HL-60 (cell line): ENCODE results near the gene SPA17.

Experiments
- DNase-seq, 2 experiments: peaks; one replicate each; pipeline ENCODE4 v3.0.0-alpha.2; 2010 to 2020; ENCODE audit warnings: low read depth in 1 of 2, low spot score in 1 of 2
- H3K27ac ChIP-seq: fragments of 250-450 bp; sonication (Bioruptor Pico); replicated peaks from 2 replicates; pipeline ENCODE4 v1.5.1; 2020; ENCODE audit warnings: mild to moderate bottlenecking, moderate library complexity
- H3K27me3 ChIP-seq: fragments of 250-450 bp; sonication (Bioruptor Pico); 2 replicates; pipeline ENCODE4 v1.5.1; 2021; ENCODE audit warnings: mild to moderate bottlenecking, moderate library complexity; ENCODE audit not compliant: insufficient read depth, poor library complexity, severe bottlenecking
- H3K4me3 ChIP-seq: replicated peaks from 2 replicates; pipeline ENCODE4 v1.5.1; 2011; ENCODE audit warnings: mild to moderate bottlenecking, control low read depth, low read length; ENCODE audit not compliant: insufficient read depth
- GABPA ChIP-seq: IDR thresholded peaks from 2 replicates; pipeline ENCODE4 v1.6.1; 2012; ENCODE audit warnings: low read depth
- POLR2AphosphoS5 ChIP-seq: IDR thresholded peaks from 2 replicates; pipeline ENCODE4 v1.6.1; 2012; ENCODE audit warnings: low read depth
- SPI1 ChIP-seq: IDR thresholded peaks from 2 replicates; pipeline ENCODE4 v1.6.1; 2012; ENCODE audit warnings: low read depth, mild to moderate bottlenecking, borderline replicate concordance
- TF ChIP-seq, protein P1 (sequence below): IDR thresholded peaks from one replicate; pipeline ENCODE4 v1.5.1; 2011; ENCODE audit warnings: low read length, control low read depth, inconsistent platforms; ENCODE audit not compliant: insufficient read depth
- TF ChIP-seq, protein P2 (sequence below): IDR thresholded peaks from 2 replicates; pipeline ENCODE4 v1.6.1; 2012; ENCODE audit warnings: low read depth; ENCODE audit not compliant: insufficient replicate concordance

Gene SPA17

DNA sequence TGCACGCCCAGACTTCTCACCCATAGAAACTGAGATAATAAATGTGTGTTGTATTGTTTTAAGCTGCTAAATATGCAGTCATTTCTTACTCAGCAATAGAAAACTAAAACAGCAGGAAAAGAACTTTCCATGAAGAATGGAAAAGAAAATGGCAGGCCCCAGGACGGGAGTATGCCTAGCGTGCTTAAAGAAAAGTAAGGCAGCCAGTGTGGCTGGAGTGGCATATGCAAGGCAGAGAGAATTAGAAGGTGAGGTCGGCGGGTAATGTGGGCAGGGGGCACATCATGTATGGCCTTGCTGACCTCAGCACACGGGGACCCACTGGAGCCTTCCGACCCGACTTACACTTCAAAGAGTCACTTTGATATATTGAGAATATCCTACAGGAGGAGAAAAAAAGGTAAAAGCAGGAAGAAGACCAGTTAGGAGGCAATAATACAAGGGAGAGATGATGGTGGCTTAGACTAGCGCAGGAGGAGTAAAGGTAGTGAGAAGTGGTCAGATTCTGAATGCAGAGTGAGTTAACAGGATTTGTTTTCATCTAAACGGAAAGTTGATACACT, 30.6 kb upstream of the SPA17 start:
- Histone ChIP-seq H3K4me3 (no peak overlapping the region), H3K27me3 (no peaks in the 10 kb centered on the region), H3K27ac (no peak overlapping the region)
- no peak for DNase-seq
- no peak for TF ChIP-seq GABPA
- TF ChIP-seq POLR2AphosphoS5: no peak
- TF ChIP-seq, protein P1, sequence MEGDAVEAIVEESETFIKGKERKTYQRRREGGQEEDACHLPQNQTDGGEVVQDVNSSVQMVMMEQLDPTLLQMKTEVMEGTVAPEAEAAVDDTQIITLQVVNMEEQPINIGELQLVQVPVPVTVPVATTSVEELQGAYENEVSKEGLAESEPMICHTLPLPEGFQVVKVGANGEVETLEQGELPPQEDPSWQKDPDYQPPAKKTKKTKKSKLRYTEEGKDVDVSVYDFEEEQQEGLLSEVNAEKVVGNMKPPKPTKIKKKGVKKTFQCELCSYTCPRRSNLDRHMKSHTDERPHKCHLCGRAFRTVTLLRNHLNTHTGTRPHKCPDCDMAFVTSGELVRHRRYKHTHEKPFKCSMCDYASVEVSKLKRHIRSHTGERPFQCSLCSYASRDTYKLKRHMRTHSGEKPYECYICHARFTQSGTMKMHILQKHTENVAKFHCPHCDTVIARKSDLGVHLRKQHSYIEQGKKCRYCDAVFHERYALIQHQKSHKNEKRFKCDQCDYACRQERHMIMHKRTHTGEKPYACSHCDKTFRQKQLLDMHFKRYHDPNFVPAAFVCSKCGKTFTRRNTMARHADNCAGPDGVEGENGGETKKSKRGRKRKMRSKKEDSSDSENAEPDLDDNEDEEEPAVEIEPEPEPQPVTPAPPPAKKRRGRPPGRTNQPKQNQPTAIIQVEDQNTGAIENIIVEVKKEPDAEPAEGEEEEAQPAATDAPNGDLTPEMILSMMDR: no peak
- TF ChIP-seq, protein P2, sequence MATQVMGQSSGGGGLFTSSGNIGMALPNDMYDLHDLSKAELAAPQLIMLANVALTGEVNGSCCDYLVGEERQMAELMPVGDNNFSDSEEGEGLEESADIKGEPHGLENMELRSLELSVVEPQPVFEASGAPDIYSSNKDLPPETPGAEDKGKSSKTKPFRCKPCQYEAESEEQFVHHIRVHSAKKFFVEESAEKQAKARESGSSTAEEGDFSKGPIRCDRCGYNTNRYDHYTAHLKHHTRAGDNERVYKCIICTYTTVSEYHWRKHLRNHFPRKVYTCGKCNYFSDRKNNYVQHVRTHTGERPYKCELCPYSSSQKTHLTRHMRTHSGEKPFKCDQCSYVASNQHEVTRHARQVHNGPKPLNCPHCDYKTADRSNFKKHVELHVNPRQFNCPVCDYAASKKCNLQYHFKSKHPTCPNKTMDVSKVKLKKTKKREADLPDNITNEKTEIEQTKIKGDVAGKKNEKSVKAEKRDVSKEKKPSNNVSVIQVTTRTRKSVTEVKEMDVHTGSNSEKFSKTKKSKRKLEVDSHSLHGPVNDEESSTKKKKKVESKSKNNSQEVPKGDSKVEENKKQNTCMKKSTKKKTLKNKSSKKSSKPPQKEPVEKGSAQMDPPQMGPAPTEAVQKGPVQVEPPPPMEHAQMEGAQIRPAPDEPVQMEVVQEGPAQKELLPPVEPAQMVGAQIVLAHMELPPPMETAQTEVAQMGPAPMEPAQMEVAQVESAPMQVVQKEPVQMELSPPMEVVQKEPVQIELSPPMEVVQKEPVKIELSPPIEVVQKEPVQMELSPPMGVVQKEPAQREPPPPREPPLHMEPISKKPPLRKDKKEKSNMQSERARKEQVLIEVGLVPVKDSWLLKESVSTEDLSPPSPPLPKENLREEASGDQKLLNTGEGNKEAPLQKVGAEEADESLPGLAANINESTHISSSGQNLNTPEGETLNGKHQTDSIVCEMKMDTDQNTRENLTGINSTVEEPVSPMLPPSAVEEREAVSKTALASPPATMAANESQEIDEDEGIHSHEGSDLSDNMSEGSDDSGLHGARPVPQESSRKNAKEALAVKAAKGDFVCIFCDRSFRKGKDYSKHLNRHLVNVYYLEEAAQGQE: no peak
- no peak for TF ChIP-seq SPI1

DNA sequence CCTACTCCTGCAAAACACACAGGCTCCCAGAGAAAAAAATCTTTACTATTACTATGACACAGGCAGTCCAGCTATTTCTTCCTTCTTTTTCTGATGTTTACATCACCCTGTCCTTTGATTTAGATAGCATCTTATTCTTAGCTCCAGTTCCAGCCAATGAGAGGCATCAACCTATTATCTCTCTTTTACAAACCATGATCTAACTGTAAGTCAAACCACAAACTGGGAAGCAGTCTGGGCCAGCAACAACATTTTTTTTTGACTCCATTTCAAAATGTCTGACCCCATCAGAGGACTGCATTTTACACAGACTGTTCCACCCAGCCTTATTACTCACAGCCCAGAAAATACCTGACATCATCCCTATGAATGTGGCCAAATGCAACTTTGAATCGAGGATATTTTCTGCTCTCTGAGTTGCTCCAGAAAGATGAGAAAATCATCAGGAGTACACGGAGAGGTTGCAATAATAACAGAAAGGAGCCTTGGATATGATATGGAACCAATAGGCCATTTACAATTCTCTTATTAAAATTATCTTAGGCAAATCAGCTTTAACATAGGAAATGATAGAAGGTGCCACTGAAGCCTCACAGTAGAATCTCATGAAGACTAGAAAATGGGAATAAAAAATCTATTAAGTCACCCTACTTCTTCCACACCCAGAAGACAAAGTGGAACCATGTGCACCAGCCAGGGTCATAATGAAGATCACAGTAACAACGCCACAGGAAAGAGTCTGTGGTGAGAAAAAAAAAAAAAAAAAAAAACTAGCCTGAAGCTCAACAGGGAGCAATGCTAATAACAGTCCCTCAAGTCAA, 29.9 kb upstream of the SPA17 start:
- TF ChIP-seq SPI1: no peak
- TF ChIP-seq, protein P1: no peak
- TF ChIP-seq, protein P2: no peak
- no peak for TF ChIP-seq POLR2AphosphoS5
- TF ChIP-seq GABPA: no peak
- no peak overlapping the region for H3K4me3 ChIP-seq

DNA sequence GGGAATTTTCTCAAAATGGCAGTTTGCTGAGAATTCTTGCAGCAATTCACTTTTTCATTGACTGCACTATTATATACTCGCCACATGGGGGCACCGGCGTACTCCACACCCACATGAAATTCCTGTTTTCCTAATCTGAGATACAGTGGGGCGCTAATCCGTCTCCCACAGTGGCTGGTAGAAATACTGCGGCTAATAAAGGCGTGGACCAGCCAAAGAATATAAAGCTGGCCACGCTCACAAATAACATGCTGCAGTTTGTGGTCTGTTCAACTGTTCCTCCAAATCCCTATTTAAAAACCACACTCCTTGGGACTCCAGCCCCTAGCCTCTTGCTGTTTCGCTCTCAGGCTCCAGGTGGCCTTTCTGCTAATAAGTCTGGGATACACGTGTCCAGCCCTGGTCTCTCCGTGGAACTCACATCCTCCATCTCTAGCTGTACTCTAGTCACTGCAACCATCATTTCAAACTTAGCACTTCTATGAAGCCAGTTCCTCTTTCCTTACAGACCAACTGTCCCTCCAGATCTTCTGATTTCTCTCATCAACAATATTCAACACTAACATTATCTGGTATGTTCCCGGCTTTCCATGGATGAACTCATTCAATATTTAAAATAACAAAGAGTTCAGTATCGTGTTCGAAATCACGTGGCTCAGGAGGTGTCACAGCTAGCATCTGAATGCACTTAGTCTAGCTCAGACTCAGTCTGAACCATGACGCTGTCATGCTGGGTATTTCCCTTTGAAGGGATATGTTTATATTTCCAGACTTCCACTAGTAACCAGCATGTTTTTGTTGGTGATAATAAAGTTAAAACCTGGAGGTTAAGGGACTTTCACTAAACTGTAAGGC, 29.1 kb upstream of the SPA17 start:
- H3K27ac ChIP-seq: no peak overlapping the region
- peak in 1 of 2 experiments; percentile 29 for DNase-seq
- TF ChIP-seq, protein P2: no peak
- TF ChIP-seq, protein P1: peak; percentile 68
- TF ChIP-seq GABPA (no peak), SPI1 (peak; percentile 95), POLR2AphosphoS5 (no peak)
- H3K27me3 ChIP-seq: no peaks in the 10 kb centered on the region
- no peak overlapping the region for H3K4me3 ChIP-seq

More for the DNA sequence above, 29.9 kb upstream of the SPA17 start:
- Histone ChIP-seq H3K27me3 (no peaks in the 10 kb centered on the region), H3K27ac (no peak overlapping the region)
- DNase-seq: no peak
